Testis (tissue), 3 donors: ENCODE measurements around the gene PEX14. TPM values are rescaled to one million over a fixed set of nuclear protein-coding genes. Genes with fewer than 3 reads are reported as not detected.

ENCODE experiments used
- DNase-seq: peaks from one replicate; pipeline ENCODE4 v3.0.0-alpha.2; 2019
- H3K27ac ChIP-seq, 2 donors: fragments of 200-600 bp; sonication (generic); one replicate each; pipeline ENCODE4 v1.5.1; 2019
- H3K27me3 ChIP-seq: fragments of 200-600 bp; sonication (generic); one replicate; pipeline ENCODE4 v1.5.1; 2019
- H3K36me3 ChIP-seq: fragments of 200-600 bp; sonication (generic); one replicate; pipeline ENCODE4 v1.5.1; 2017; ENCODE audit warnings: low read depth; ENCODE audit errors: missing control alignments
- H3K4me1 ChIP-seq: fragments of 200-600 bp; sonication (generic); one replicate; pipeline ENCODE4 v1.5.1; 2019
- H3K4me3 ChIP-seq, 2 donors: fragments of 200-600 bp; sonication (generic); one replicate each; pipeline ENCODE4 v1.5.1; 2017 to 2019
- H3K9me3 ChIP-seq: fragments of 200-600 bp; sonication (generic); one replicate; pipeline ENCODE4 v1.5.1; 2017
- POLR2A ChIP-seq: fragments of 450-650 bp; IDR thresholded peaks from one replicate; pipeline ENCODE4 v1.6.1; 2017; ENCODE audit warnings: antibody characterized with exemption, mild to moderate bottlenecking, moderate library complexity
- WGBS, 2 donors: methylation state at CpG; one replicate each; pipeline ENCODE4 v1.1.5; 2018; 5-methylcytosine and 5-hydroxymethylcytosine counted together
- intact Hi-C: fragments of 100-400 bp; cut with DNase I; formaldehyde crosslinking; loops from one replicate; pipeline ENCODE4 v1.15.1; 2023; ENCODE audit warnings: low total_unique reads
- polyA plus RNA-seq: library from polyadenylated mRNA; stranded (reverse); fragments of 350-450 nt; fragmentation: Illumina TruSeq; extraction: RNeasy Lipid Tissue Mini Kit (QIAGEN cat#74804); gene quantifications from one replicate; pipeline ENCODE4 v1.2.3, GENCODE V29; 2014; ENCODE audit warnings: low read depth, low replicate concordance; ENCODE audit not compliant: insufficient read depth
- total RNA-seq, 2 donors: library from RNA; depleted of rRNA; stranded (reverse); fragments of >200 nt; gene quantifications; one replicate each; pipeline ENCODE4 v1.2.3, GENCODE V29; 2016
- TF ChIP-seq, protein P1 (sequence below), 3 experiments: fragments of 450-650 bp in 2 of 3; fragments of 200-600 bp in 1 of 3; sonication (generic) in 1 of 3; IDR thresholded peaks; one replicate each; pipeline ENCODE4 v1.5.1; 2016 to 2019; ENCODE audit warnings: antibody characterized with exemption in 3 of 3, mild to moderate bottlenecking in 2 of 3, moderate library complexity in 1 of 3

PEX14 gene
- total and polyA plus RNA-seq, 3 donors from 2014 or later: 28.6 to 39.8 (median 30.3) TPM

- TF ChIP-seq POLR2A: no peak
- TF ChIP-seq, protein P1, sequence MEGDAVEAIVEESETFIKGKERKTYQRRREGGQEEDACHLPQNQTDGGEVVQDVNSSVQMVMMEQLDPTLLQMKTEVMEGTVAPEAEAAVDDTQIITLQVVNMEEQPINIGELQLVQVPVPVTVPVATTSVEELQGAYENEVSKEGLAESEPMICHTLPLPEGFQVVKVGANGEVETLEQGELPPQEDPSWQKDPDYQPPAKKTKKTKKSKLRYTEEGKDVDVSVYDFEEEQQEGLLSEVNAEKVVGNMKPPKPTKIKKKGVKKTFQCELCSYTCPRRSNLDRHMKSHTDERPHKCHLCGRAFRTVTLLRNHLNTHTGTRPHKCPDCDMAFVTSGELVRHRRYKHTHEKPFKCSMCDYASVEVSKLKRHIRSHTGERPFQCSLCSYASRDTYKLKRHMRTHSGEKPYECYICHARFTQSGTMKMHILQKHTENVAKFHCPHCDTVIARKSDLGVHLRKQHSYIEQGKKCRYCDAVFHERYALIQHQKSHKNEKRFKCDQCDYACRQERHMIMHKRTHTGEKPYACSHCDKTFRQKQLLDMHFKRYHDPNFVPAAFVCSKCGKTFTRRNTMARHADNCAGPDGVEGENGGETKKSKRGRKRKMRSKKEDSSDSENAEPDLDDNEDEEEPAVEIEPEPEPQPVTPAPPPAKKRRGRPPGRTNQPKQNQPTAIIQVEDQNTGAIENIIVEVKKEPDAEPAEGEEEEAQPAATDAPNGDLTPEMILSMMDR (IDR thresholded peaks at IDR 0.05): no peak
- no peak overlapping the region for H3K4me3 ChIP-seq
- H3K27me3 ChIP-seq: no peaks in the 10 kb centered on the region
- no peaks in the 10 kb centered on the region for H3K9me3 ChIP-seq
- H3K36me3 ChIP-seq: no peaks in the 10 kb centered on the region
- 86 to 96% methylated on average over 6 to 12 of the region's 12 CpGs for WGBS, 2 donors
- intact Hi-C loops: no loop called here
- DNase-seq: no peak
- no peak overlapping the region for H3K27ac ChIP-seq
- H3K4me1 ChIP-seq: no peaks in the 10 kb centered on the region
Measured at GRCh38 chr1:10669570-10669969, 194.8 kb downstream of the PEX14 start.

DNA sequence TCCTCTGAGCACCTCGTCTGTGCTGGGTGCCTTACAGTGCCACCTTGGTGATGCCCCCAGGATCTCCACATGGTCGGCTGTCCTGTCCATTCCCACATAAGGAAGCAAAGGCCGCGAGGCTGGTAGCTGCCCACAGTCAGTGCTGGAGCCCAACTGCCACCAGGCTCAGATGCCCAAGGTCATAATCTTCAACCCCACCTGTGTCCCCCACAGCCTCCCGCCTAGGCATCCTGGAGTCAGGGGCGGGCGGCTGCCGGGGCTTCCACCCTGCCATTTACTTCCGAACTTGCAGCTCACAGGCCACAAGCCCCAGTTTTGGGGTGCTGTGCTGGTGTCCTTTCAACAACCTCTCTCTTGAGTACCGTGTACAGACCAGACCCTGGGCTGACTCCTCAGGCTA, 195.4 kb downstream of the PEX14 start:
- Histone ChIP-seq H3K9me3 (no peaks in the 10 kb centered on the region), H3K27ac (no peak overlapping the region), H3K27me3 (no peaks in the 10 kb centered on the region), H3K36me3 (no peaks in the 10 kb centered on the region), H3K4me1 (no peaks in the 10 kb centered on the region), H3K4me3 (no peak overlapping the region)
- TF ChIP-seq, protein P1 (IDR thresholded peaks at IDR 0.05): no peak
- no peak for TF ChIP-seq POLR2A
- no peak for DNase-seq
- intact Hi-C loops: no loop called here
- WGBS, 2 donors: 96% methylated on average over 10 of the region's 10 CpGs; no CpG with 5 or more reads in 1 of the 2 donors

DNA sequence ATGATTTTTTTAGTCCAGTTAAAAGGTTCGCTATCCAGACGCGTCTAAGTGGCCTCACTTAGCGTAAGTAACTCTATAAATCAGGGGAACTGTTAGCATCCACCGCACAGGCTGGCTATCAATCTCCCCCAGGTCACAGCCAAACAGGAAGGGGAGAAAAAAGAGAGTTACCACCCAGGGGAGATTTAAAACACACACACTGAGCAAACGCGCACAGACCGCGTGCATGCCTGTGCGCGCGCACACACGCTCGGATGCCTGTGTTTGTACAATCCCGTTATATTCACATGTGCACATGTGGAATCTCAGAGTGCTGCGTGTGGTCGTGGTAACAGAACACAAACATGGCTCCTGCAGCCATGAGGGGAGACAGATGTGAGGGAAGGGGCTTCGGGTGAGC, 196.3 kb downstream of the PEX14 start:
- Histone ChIP-seq H3K36me3 (no peaks in the 10 kb centered on the region), H3K4me3 (no peak overlapping the region), H3K9me3 (no peaks in the 10 kb centered on the region), H3K27ac (no peak overlapping the region), H3K4me1 (no peaks in the 10 kb centered on the region), H3K27me3 (no peaks in the 10 kb centered on the region)
- no peak for DNase-seq
- TF ChIP-seq POLR2A: no peak
- TF ChIP-seq, protein P1 (IDR thresholded peaks at IDR 0.05): no peak
- 81 to 85% methylated on average over 18 of the region's 18 CpGs for whole genome bisulfite sequencing, 2 donors
- intact Hi-C loops: no loop called here

GRCh38 chr1:10671622-10672342, 197.0 kb downstream of the PEX14 start:
- Histone ChIP-seq H3K9me3 (no peaks in the 10 kb centered on the region), H3K4me1 (no peaks in the 10 kb centered on the region), H3K27ac (no peak overlapping the region), H3K27me3 (no peaks in the 10 kb centered on the region), H3K36me3 (no peaks in the 10 kb centered on the region), H3K4me3 (no peak overlapping the region)
- 69 to 79% methylated on average over 16 to 26 of the region's 27 CpGs for WGBS, 2 donors
- intact Hi-C loops: no loop called here
- no peak for TF ChIP-seq POLR2A
- TF ChIP-seq, protein P1 (IDR thresholded peaks at IDR 0.05): no peak
- no peak for DNase-seq
